Type B pancreatic cell (in vitro differentiated cells): Measurements from ENCODE around the gene SNX32. TPM values are rescaled to one million over a fixed set of nuclear protein-coding genes. Genes with fewer than 3 reads are reported as not detected.

Experiments
- DNase-seq: peaks from one replicate; pipeline ENCODE4 v3.0.0; 2021; ENCODE audit warnings: mixed read lengths; ENCODE audit not compliant: unreplicated experiment; ENCODE audit errors: extremely low spot score
- H3K27ac Mint-ChIP-seq: 2 replicates; pipeline ENCODE4 v1.8.0; 2021; ENCODE audit warnings: mild to moderate bottlenecking, mixed read lengths
- H3K27me3 Mint-ChIP-seq: 2 replicates; pipeline ENCODE4 v1.8.0; 2021; ENCODE audit warnings: mixed read lengths
- H3K36me3 Mint-ChIP-seq: 2 replicates; pipeline ENCODE4 v1.8.0; 2021; ENCODE audit warnings: mixed read lengths
- H3K4me1 Mint-ChIP-seq: one replicate; pipeline ENCODE4 v1.8.0; 2021; ENCODE audit warnings: mixed read lengths; ENCODE audit not compliant: unreplicated experiment
- H3K4me3 Mint-ChIP-seq: 2 replicates; pipeline ENCODE4 v1.8.0; 2021; ENCODE audit warnings: mild to moderate bottlenecking, mixed read lengths
- H3K9me3 Mint-ChIP-seq: 2 replicates; pipeline ENCODE4 v1.8.0; 2021; ENCODE audit warnings: mixed read lengths
- total RNA-seq: library from RNA; stranded (reverse); gene quantifications from 2 replicates; pipeline ENCODE4 v1.2.1, GENCODE V29; 2021; ENCODE audit warnings: low replicate concordance
- TF ChIP-seq, protein P1 (sequence below): fragments of 200-600 bp; sonication (generic); conservative IDR thresholded peaks from 2 replicates; pipeline ENCODE4 v1.5.0; 2021; ENCODE audit warnings: antibody characterized with exemption, mild to moderate bottlenecking

SNX32 gene
- total RNA-seq, 1 donor from 2014 or later = 4.2 TPM

DNA sequence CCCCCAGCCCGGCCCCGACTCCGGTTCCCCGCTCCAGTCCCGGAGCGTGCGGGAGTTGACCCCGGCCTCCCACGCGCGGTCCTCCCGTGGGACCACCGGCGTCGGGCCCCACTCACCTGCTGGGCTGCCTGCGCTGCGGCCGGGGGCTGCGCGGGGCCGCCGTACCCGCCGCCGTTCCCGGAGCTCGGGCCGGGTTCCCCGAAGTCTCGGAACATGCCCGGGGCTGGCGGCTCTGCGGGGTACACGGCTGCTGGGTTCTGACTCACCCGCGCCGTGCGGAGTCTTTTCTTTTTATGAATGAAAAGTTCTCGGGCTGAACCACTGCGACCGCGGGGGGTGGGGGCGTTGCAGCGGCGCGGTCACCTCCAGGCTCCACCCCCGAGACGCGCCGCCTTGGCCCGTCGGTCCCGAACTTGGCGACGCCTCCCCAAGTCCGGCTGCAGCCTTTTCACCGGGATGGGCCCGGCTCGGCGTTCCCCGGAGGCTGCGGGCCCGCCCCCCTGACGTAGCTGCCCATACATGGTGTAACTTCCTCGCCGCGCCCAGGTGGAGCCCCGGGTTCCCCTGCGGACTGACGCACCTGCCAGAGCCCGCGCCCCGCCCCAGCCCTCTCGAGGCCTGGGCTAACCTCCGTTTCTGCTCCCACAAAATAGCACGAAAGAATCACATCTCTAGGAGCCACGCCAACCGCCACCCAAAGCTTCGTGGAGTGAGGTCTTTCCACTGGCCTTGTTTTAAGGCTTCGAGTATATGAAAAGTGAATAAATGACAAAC lies 66.5 kb downstream of the SNX32 start, which contains the start of gene FOSL1:
FOSL1 (minus strand) TSS at position 264 of the 774 bp plus-strand sequence; CDS start at position 215, 49 bp downstream.
- Mint-ChIP-seq H3K27me3 (peaks cover 73% of the 10 kb centered on the region), H3K4me1 (no peaks in the 10 kb centered on the region), H3K9me3 (no peaks in the 10 kb centered on the region), H3K36me3 (no peaks in the 10 kb centered on the region), H3K27ac (peak within 1 kb of the TSS; percentile 82), H3K4me3 (peak within 1 kb of the TSS; percentile 80)
- TF ChIP-seq, protein P1, sequence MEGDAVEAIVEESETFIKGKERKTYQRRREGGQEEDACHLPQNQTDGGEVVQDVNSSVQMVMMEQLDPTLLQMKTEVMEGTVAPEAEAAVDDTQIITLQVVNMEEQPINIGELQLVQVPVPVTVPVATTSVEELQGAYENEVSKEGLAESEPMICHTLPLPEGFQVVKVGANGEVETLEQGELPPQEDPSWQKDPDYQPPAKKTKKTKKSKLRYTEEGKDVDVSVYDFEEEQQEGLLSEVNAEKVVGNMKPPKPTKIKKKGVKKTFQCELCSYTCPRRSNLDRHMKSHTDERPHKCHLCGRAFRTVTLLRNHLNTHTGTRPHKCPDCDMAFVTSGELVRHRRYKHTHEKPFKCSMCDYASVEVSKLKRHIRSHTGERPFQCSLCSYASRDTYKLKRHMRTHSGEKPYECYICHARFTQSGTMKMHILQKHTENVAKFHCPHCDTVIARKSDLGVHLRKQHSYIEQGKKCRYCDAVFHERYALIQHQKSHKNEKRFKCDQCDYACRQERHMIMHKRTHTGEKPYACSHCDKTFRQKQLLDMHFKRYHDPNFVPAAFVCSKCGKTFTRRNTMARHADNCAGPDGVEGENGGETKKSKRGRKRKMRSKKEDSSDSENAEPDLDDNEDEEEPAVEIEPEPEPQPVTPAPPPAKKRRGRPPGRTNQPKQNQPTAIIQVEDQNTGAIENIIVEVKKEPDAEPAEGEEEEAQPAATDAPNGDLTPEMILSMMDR = no peak
- DNase-seq = peak; percentile 81

DNA sequence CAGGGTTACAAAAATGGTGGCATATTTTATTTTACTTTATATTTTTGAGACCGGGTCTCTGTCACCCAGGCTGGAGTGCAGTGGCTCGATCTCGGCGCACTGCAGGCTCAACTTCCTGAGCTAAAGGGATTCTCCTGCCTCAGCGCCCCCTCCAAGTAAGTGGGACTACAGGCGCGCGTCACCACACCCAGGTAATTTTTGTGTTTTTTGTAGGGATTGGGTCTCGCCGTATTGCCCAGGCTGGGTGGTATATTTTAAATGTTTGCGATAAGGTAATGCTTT lies 67.1 kb downstream of the SNX32 start:
- Mint-ChIP-seq H3K9me3 (no peaks in the 10 kb centered on the region), H3K36me3 (no peaks in the 10 kb centered on the region)
- TF ChIP-seq, protein P1 = no peak

DNA sequence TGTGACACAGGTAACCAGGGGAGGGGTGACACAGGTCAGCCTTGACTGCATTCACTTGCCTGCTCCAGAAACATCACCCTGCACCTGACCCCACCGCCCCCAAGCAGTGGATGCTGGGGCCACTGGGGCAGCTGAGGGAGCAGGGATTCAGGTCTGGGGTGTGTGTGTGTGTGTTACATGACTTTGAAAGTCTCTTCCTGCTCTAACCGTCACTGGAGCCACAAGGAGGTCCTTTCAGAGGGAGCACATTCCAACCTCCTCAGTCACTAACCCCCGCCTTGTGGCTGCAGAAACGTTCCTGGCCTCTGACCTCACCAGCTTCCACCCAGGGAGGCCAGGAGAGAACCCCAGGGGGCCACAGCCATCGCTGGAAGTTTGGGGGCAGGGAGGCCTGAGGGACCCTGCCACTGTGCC lies 69.3 kb downstream of the SNX32 start:
- no peaks in the 10 kb centered on the region for H3K36me3 Mint-ChIP-seq
- no peaks in the 10 kb centered on the region for H3K4me1 Mint-ChIP-seq
- peaks cover 70% of the 10 kb centered on the region for H3K27me3 Mint-ChIP-seq
- H3K27ac Mint-ChIP-seq = peak overlapping the region; percentile 59
- TF ChIP-seq, protein P1 = no peak
- no peak overlapping the region for H3K4me3 Mint-ChIP-seq
- H3K9me3 Mint-ChIP-seq = no peaks in the 10 kb centered on the region
- no peak for DNase-seq

More for the DNA sequence above, 67.1 kb downstream of the SNX32 start:
- peaks cover 72% of the 10 kb centered on the region for H3K27me3 Mint-ChIP-seq
- H3K4me1 Mint-ChIP-seq = no peaks in the 10 kb centered on the region
- H3K4me3 Mint-ChIP-seq = peak overlapping the region; percentile 80
- peak overlapping the region; percentile 82 for H3K27ac Mint-ChIP-seq
- no peak for DNase-seq

Other genes starting within 250 kb of the SNX32 start
- gene KCNK7, start 238.2 kb upstream of the SNX32 start, total RNA-seq = 0.36 and 1.1 TPM in 2 replicates
- 56.7 and 61.9 TPM in 2 replicates for gene MAP3K11, start 219.7 kb upstream of the SNX32 start, total RNA-seq
- gene PCNX3, start 218.2 kb upstream of the SNX32 start, total RNA-seq = 44.9 and 49.2 TPM in 2 replicates
- 26.5 and 26.8 TPM in 2 replicates for gene SIPA1, start 195.9 kb upstream of the SNX32 start, total RNA-seq
- gene RELA, start 171.0 kb upstream of the SNX32 start, total RNA-seq = 64.8 and 80.0 TPM in 2 replicates
- gene KAT5, start 121.7 kb upstream of the SNX32 start, total RNA-seq = 61.7 and 77.6 TPM in 2 replicates
- gene RNASEH2C, start 113.2 kb upstream of the SNX32 start, total RNA-seq = 51.7 and 69.4 TPM in 2 replicates
- gene AP5B1, start 53.0 kb upstream of the SNX32 start, total RNA-seq = 16.6 and 38.9 TPM in 2 replicates
- gene OVOL1, start 46.9 kb upstream of the SNX32 start, total RNA-seq = 7.7 and 39.8 TPM in 2 replicates
- 947 and 981 TPM in 2 replicates for gene CFL1, start 24.2 kb downstream of the SNX32 start, total RNA-seq
- gene MUS81, start 26.5 kb downstream of the SNX32 start, total RNA-seq = 67.9 and 72.4 TPM in 2 replicates
- 5.5 and 24.5 TPM in 2 replicates for gene EFEMP2, start 38.8 kb downstream of the SNX32 start, total RNA-seq
- gene CTSW, start 45.9 kb downstream of the SNX32 start, total RNA-seq = not detected in 2 replicates
- 50.9 and 74.7 TPM in 2 replicates for gene FIBP, start 54.5 kb downstream of the SNX32 start, total RNA-seq
- 8.2 and 14.3 TPM in 2 replicates for gene CCDC85B, start 56.7 kb downstream of the SNX32 start, total RNA-seq
- gene FOSL1, start 66.4 kb downstream of the SNX32 start, total RNA-seq = 2.1 and 11.1 TPM in 2 replicates
- 27.9 and 31.2 TPM in 2 replicates for gene C11orf68, start 85.1 kb downstream of the SNX32 start, total RNA-seq
- 49.3 and 66.1 TPM in 2 replicates for gene DRAP1, start 85.5 kb downstream of the SNX32 start, total RNA-seq
- gene TSGA10IP, start 111.5 kb downstream of the SNX32 start, total RNA-seq = 0.68 TPM in 1 of 2 replicates, not detected in the other
- 38.9 and 46.0 TPM in 2 replicates for gene SART1, start 127.8 kb downstream of the SNX32 start, total RNA-seq
- 38.4 and 44.8 TPM in 2 replicates for gene EIF1AD, start 168.2 kb downstream of the SNX32 start, total RNA-seq
- 164 and 266 TPM in 2 replicates for gene BANF1, start 168.5 kb downstream of the SNX32 start, total RNA-seq
- 5.7 TPM in 1 of 2 replicates, not detected in the other for gene CST6, start 178.0 kb downstream of the SNX32 start, total RNA-seq
- gene CATSPER1, start 192.5 kb downstream of the SNX32 start, total RNA-seq = not detected in 2 replicates
- 3.7 TPM in 1 of 2 replicates, not detected in the other for gene GAL3ST3, start 215.2 kb downstream of the SNX32 start, total RNA-seq
- 192 and 210 TPM in 2 replicates for gene SF3B2, start 218.4 kb downstream of the SNX32 start, total RNA-seq
- 44.1 and 49.9 TPM in 2 replicates for gene PACS1, start 236.3 kb downstream of the SNX32 start, total RNA-seq